ENCODE results near the gene SNUPN. TPM values are rescaled to one million over a fixed set of nuclear protein-coding genes. Genes with fewer than 3 reads are reported as not detected.

The SNUPN gene
- total and polyA plus RNA-seq, 10 of the 15 experiments (the other 5 are each of a cell fraction or from before 2014, with no cell fraction given) = 19.0 to 50.3 (median 32.5) TPM

DNA sequence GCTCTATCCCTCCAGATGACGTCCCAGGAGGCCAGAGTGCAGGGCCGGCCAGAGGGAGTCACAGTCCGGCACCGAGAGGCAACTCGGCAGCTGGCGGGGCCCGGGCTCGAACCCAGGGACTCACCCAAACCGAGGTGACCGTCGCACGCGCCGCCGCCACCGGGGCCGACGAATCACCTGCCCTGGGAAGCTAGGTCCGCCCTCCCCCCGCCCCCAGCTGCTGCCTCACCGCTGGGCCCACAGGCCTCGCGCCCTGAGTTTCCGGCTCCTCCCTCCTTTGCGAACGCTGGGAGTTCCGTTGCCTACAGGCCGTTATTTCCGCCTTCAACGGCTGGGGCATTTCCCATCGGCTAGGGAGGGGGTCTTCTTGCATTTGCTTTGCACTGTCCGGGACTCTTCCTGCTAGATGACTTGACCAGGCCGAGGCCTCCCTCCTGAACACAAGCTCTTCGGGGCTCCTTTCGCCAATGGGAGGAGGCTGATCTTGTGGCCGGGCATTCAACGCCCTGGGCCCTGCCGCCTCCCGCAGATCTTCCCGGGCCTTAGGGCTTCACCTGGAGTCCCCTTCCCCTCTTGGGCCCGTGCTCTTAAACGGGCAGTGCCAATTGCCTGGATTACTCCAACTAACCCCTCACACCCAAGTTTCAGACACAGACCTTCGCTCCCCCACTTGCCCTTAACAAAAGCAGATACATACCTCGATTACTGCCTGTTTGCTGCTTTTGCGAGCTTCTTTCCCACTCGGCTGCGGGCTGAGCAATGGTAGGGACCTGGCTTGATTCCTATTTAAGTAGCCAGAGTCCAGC, at the start of gene SNUPN (continued):
- TF ChIP-seq PRDM15 (CRISPR knock-in tag; IDR thresholded peaks at IDR 0.05) (no peak), BACH1 (IDR thresholded peaks at IDR 0.05; ENCODE audit: borderline replicate concordance) (0 out of 2 replicates have a peak, but pooled peaks have one; percentile 25), CBX3 (IDR thresholded peaks at IDR 0.05; ENCODE audit: borderline replicate concordance, low read depth) (no peak), CREB1 (IDR thresholded peaks at IDR 0.05; ENCODE audit: low read depth) (peak; percentile 43), IKZF2 (IDR thresholded peaks at IDR 0.05) (peak; percentile 42 to 51; a peak in 3 of 4 replicates), HDGF (IDR thresholded peaks at IDR 0.05) (peak; percentile 97), CHD2 (IDR thresholded peaks at IDR 0.05; ENCODE audit: borderline replicate concordance, low read depth, low read length) (peak; percentile 75), NFXL1 (IDR thresholded peaks at IDR 0.05; ENCODE audit: borderline replicate concordance) (no peak), KAT2A (conservative IDR thresholded peaks at IDR 0.05; ENCODE audit: control insufficient read depth, low read depth, low read length) (no peak), USF2 (IDR thresholded peaks at IDR 0.05; ENCODE audit: borderline replicate concordance, low read depth, low read length) (no peak), KDM1A (IDR thresholded peaks at IDR 0.05; ENCODE audit: borderline replicate concordance) (no peak), IRF4 (IDR thresholded peaks at IDR 0.05; ENCODE audit: low read depth, low read length) (0 out of 2 replicates have a peak, but pooled peaks have one; percentile 8), PBX3 (IDR thresholded peaks at IDR 0.05; ENCODE audit: insufficient replicate concordance, low read depth, low read length) (peak; percentile 33), MYC (IDR thresholded peaks at IDR 0.05; ENCODE audit: insufficient read depth, insufficient read length, insufficient replicate concordance, low read length, severe bottlenecking) (peak; percentile 83)
- TF ChIP-seq, protein P1, sequence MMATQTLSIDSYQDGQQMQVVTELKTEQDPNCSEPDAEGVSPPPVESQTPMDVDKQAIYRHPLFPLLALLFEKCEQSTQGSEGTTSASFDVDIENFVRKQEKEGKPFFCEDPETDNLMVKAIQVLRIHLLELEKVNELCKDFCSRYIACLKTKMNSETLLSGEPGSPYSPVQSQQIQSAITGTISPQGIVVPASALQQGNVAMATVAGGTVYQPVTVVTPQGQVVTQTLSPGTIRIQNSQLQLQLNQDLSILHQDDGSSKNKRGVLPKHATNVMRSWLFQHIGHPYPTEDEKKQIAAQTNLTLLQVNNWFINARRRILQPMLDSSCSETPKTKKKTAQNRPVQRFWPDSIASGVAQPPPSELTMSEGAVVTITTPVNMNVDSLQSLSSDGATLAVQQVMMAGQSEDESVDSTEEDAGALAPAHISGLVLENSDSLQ (IDR thresholded peaks at IDR 0.05) = no peak
- TF ChIP-seq, protein P2, sequence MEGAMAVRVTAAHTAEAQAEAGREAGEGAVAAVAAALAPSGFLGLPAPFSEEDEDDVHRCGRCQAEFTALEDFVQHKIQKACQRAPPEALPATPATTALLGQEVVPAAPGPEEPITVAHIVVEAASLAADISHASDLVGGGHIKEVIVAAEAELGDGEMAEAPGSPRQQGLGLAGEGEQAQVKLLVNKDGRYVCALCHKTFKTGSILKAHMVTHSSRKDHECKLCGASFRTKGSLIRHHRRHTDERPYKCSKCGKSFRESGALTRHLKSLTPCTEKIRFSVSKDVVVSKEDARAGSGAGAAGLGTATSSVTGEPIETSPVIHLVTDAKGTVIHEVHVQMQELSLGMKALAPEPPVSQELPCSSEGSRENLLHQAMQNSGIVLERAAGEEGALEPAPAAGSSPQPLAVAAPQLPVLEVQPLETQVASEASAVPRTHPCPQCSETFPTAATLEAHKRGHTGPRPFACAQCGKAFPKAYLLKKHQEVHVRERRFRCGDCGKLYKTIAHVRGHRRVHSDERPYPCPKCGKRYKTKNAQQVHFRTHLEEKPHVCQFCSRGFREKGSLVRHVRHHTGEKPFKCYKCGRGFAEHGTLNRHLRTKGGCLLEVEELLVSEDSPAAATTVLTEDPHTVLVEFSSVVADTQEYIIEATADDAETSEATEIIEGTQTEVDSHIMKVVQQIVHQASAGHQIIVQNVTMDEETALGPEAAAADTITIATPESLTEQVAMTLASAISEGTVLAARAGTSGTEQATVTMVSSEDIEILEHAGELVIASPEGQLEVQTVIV (IDR thresholded peaks at IDR 0.05; ENCODE audit: borderline replicate concordance, partially characterized antibody) = peak; percentile 84
- TF ChIP-seq, protein P3, sequence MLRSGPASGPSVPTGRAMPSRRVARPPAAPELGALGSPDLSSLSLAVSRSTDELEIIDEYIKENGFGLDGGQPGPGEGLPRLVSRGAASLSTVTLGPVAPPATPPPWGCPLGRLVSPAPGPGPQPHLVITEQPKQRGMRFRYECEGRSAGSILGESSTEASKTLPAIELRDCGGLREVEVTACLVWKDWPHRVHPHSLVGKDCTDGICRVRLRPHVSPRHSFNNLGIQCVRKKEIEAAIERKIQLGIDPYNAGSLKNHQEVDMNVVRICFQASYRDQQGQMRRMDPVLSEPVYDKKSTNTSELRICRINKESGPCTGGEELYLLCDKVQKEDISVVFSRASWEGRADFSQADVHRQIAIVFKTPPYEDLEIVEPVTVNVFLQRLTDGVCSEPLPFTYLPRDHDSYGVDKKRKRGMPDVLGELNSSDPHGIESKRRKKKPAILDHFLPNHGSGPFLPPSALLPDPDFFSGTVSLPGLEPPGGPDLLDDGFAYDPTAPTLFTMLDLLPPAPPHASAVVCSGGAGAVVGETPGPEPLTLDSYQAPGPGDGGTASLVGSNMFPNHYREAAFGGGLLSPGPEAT (IDR thresholded peaks at IDR 0.05; ENCODE audit: low read depth) = peak; percentile 98
